Measurements from ENCODE around the gene MAPKAP1.

The MAPKAP1 gene

GRCh38 chr9:125706651-125707471, at the start of gene MAPKAP1:
Gene MAPKAP1 (minus strand): TSS chr9:125707208. CDS start chr9:125672574, 34,634 bp downstream.
- DNase-seq = peak; percentile 75

- no peak for DNase-seq
Measured at GRCh38 chr9:125756518-125756917, 49.5 kb upstream of the MAPKAP1 start.

GRCh38 chr9:125755340-125755739, 48.3 kb upstream of the MAPKAP1 start:
- no peak for DNase-seq

- no peak for DNase-seq
Measured at GRCh38 chr9:125754096-125754495, 47.1 kb upstream of the MAPKAP1 start.

GRCh38 chr9:125752070-125752628, 45.1 kb upstream of the MAPKAP1 start:
- DNase-seq = no peak

- no peak for DNase-seq
Measured at GRCh38 chr9:125750627-125751011, 43.6 kb upstream of the MAPKAP1 start.

- no peak for DNase-seq
Measured at GRCh38 chr9:125749951-125750626, 43.1 kb upstream of the MAPKAP1 start.

- no peak for DNase-seq
Measured at GRCh38 chr9:125749287-125749935, 42.4 kb upstream of the MAPKAP1 start.

GRCh38 chr9:125748446-125749099, 41.6 kb upstream of the MAPKAP1 start:
- no peak for DNase-seq

- DNase-seq = no peak
Measured at GRCh38 chr9:125747765-125748445, 40.9 kb upstream of the MAPKAP1 start.

GRCh38 chr9:125747053-125747764, 40.2 kb upstream of the MAPKAP1 start, which contains the start of gene PBX3:
Gene PBX3 (plus strand): TSS chr9:125747373.
- no peak for DNase-seq

GRCh38 chr9:125746774-125747052, 39.7 kb upstream of the MAPKAP1 start:
- no peak for DNase-seq

- peak; percentile 71 for DNase-seq
Measured at GRCh38 chr9:125746017-125746773, 39.2 kb upstream of the MAPKAP1 start.

GRCh38 chr9:125745682-125746016, 38.6 kb upstream of the MAPKAP1 start:
- no peak for DNase-seq

- DNase-seq = no peak
Measured at GRCh38 chr9:125745018-125745417, 38.0 kb upstream of the MAPKAP1 start.

GRCh38 chr9:125744616-125745015, 37.6 kb upstream of the MAPKAP1 start:
- DNase-seq = no peak

- DNase-seq = no peak
Measured at GRCh38 chr9:125743682-125744428, 36.8 kb upstream of the MAPKAP1 start.

- DNase-seq = no peak
Measured at GRCh38 chr9:125742657-125743056, 35.6 kb upstream of the MAPKAP1 start.

- DNase-seq = no peak
Measured at GRCh38 chr9:125739436-125739835, 32.4 kb upstream of the MAPKAP1 start.

GRCh38 chr9:125732562-125732961, 25.6 kb upstream of the MAPKAP1 start:
- no peak for DNase-seq

Measured in amniotic stem cell (primary cell).